ENCODE measurements around the gene PIGU.

Gene PIGU

GRCh38 chr20:34583544-34583943 lies 93.3 kb downstream of the PIGU start:
- no peak overlapping the region for H3K4me3 ChIP-seq (ENCODE audit: low read length)
- H2BK15ac ChIP-seq (replicated peaks; ENCODE audit: low read depth), result no peak overlapping the region
- no peaks in the 10 kb centered on the region for H3K79me1 ChIP-seq (ENCODE audit: low read length)
- H3K27me3 ChIP-seq (ENCODE audit: insufficient read depth, low read length, poor library complexity), result no peaks in the 10 kb centered on the region
- H4K8ac ChIP-seq (ENCODE audit: low read depth, low read length), result no peak overlapping the region
- no peaks in the 10 kb centered on the region for H3K36me3 ChIP-seq (ENCODE audit: control insufficient read depth, insufficient read depth, low read length)
- no peak overlapping the region for H3K9ac ChIP-seq (ENCODE audit: low read length)
- no peak overlapping the region for H3K27ac ChIP-seq (ENCODE audit: low read depth, low read length)
- H2BK5ac ChIP-seq (ENCODE audit: low read length), result no peak overlapping the region
- H3K4ac ChIP-seq (ENCODE audit: low read depth, low read length), result no peak overlapping the region
- H3K23ac ChIP-seq (ENCODE audit: low read length), result no peak overlapping the region
- no CpG with 5 or more reads among the region's 6 CpGs for WGBS (ENCODE audit: extremely low coverage, insufficient coverage, low lambda C conversion rate)
- H2AK5ac ChIP-seq (ENCODE audit: low read length), result no peak overlapping the region
- H3K18ac ChIP-seq (ENCODE audit: low read length), result no peak overlapping the region
- no peak overlapping the region for H2BK120ac ChIP-seq (ENCODE audit: low read depth, low read length)
- no peak overlapping the region for H3K56ac ChIP-seq (ENCODE audit: low read length)
- no peak for DNase-seq
- H3K79me2 ChIP-seq (ENCODE audit: control insufficient read depth, insufficient read depth, low read length), result no peaks in the 10 kb centered on the region
- H3K4me1 ChIP-seq (ENCODE audit: control insufficient read depth, low read depth, low read length), result no peaks in the 10 kb centered on the region
- no peak overlapping the region for H4K5ac ChIP-seq (ENCODE audit: low read length)
- no peak overlapping the region for H3K4me2 ChIP-seq (ENCODE audit: low read length)

GRCh38 chr20:34582911-34583310 lies 94.0 kb downstream of the PIGU start:
- H3K27me3 ChIP-seq (ENCODE audit: insufficient read depth, low read length, poor library complexity), result no peaks in the 10 kb centered on the region
- no peak overlapping the region for H3K23ac ChIP-seq (ENCODE audit: low read length)
- WGBS (ENCODE audit: extremely low coverage, insufficient coverage, low lambda C conversion rate), result no CpG with 5 or more reads among the region's 4 CpGs

GRCh38 chr20:34582221-34582620 lies 94.7 kb downstream of the PIGU start:
- Histone ChIP-seq H2AK5ac (ENCODE audit: low read length) (no peak overlapping the region), H4K8ac (ENCODE audit: low read depth, low read length) (no peak overlapping the region), H3K23ac (ENCODE audit: low read length) (no peak overlapping the region), H3K18ac (ENCODE audit: low read length) (no peak overlapping the region), H2BK15ac (replicated peaks; ENCODE audit: low read depth) (no peak overlapping the region), H3K4me2 (ENCODE audit: low read length) (no peak overlapping the region), H2BK5ac (ENCODE audit: low read length) (no peak overlapping the region), H3K79me1 (ENCODE audit: low read length) (no peaks in the 10 kb centered on the region), H3K79me2 (ENCODE audit: control insufficient read depth, insufficient read depth, low read length) (no peaks in the 10 kb centered on the region), H3K56ac (ENCODE audit: low read length) (no peak overlapping the region), H2BK120ac (ENCODE audit: low read depth, low read length) (no peak overlapping the region), H3K4me3 (ENCODE audit: low read length) (no peak overlapping the region), H3K4me1 (ENCODE audit: control insufficient read depth, low read depth, low read length) (no peaks in the 10 kb centered on the region), H3K36me3 (ENCODE audit: control insufficient read depth, insufficient read depth, low read length) (no peaks in the 10 kb centered on the region), H3K27ac (ENCODE audit: low read depth, low read length) (no peak overlapping the region), H3K27me3 (ENCODE audit: insufficient read depth, low read length, poor library complexity) (no peaks in the 10 kb centered on the region), H3K4ac (ENCODE audit: low read depth, low read length) (no peak overlapping the region), H3K9ac (ENCODE audit: low read length) (no peak overlapping the region), H4K5ac (ENCODE audit: low read length) (no peak overlapping the region)
- no peak for DNase-seq
- no CpG with 5 or more reads among the region's 4 CpGs for WGBS (ENCODE audit: extremely low coverage, insufficient coverage, low lambda C conversion rate)

More at GRCh38 chr20:34582911-34583310, 94.0 kb downstream of the PIGU start:
- Histone ChIP-seq H3K79me2 (ENCODE audit: control insufficient read depth, insufficient read depth, low read length) (no peaks in the 10 kb centered on the region), H4K5ac (ENCODE audit: low read length) (no peak overlapping the region), H3K27ac (ENCODE audit: low read depth, low read length) (no peak overlapping the region), H3K4ac (ENCODE audit: low read depth, low read length) (no peak overlapping the region), H3K4me1 (ENCODE audit: control insufficient read depth, low read depth, low read length) (no peaks in the 10 kb centered on the region), H3K4me2 (ENCODE audit: low read length) (no peak overlapping the region), H2BK120ac (ENCODE audit: low read depth, low read length) (no peak overlapping the region), H2AK5ac (ENCODE audit: low read length) (no peak overlapping the region), H4K8ac (ENCODE audit: low read depth, low read length) (no peak overlapping the region), H3K18ac (ENCODE audit: low read length) (no peak overlapping the region), H3K4me3 (ENCODE audit: low read length) (no peak overlapping the region), H3K36me3 (ENCODE audit: control insufficient read depth, insufficient read depth, low read length) (no peaks in the 10 kb centered on the region), H3K56ac (ENCODE audit: low read length) (no peak overlapping the region), H2BK15ac (replicated peaks; ENCODE audit: low read depth) (no peak overlapping the region), H3K79me1 (ENCODE audit: low read length) (no peaks in the 10 kb centered on the region), H2BK5ac (ENCODE audit: low read length) (no peak overlapping the region), H3K9ac (ENCODE audit: low read length) (no peak overlapping the region)
- DNase-seq, result no peak

- no peaks in the 10 kb centered on the region for H3K4me1 ChIP-seq (ENCODE audit: control insufficient read depth, low read depth, low read length)
- no peak overlapping the region for H3K56ac ChIP-seq (ENCODE audit: low read length)
- no CpG with 5 or more reads among the region's 11 CpGs for WGBS (ENCODE audit: extremely low coverage, insufficient coverage, low lambda C conversion rate)
- no peak overlapping the region for H3K4me2 ChIP-seq (ENCODE audit: low read length)
- no peak overlapping the region for H2BK120ac ChIP-seq (ENCODE audit: low read depth, low read length)
- H4K5ac ChIP-seq (ENCODE audit: low read length), result no peak overlapping the region
- no peak overlapping the region for H3K27ac ChIP-seq (ENCODE audit: low read depth, low read length)
- no peak overlapping the region for H3K4me3 ChIP-seq (ENCODE audit: low read length)
- no peak overlapping the region for H4K8ac ChIP-seq (ENCODE audit: low read depth, low read length)
- H3K36me3 ChIP-seq (ENCODE audit: control insufficient read depth, insufficient read depth, low read length), result no peaks in the 10 kb centered on the region
- no peak overlapping the region for H3K23ac ChIP-seq (ENCODE audit: low read length)
- H2BK15ac ChIP-seq (replicated peaks; ENCODE audit: low read depth), result no peak overlapping the region
- no peak overlapping the region for H2AK5ac ChIP-seq (ENCODE audit: low read length)
- peak; percentile 46 for DNase-seq
- H2BK5ac ChIP-seq (ENCODE audit: low read length), result no peak overlapping the region
- no peak overlapping the region for H3K4ac ChIP-seq (ENCODE audit: low read depth, low read length)
- no peak overlapping the region for H3K9ac ChIP-seq (ENCODE audit: low read length)
- no peaks in the 10 kb centered on the region for H3K79me1 ChIP-seq (ENCODE audit: low read length)
- H3K27me3 ChIP-seq (ENCODE audit: insufficient read depth, low read length, poor library complexity), result no peaks in the 10 kb centered on the region
- H3K18ac ChIP-seq (ENCODE audit: low read length), result no peak overlapping the region
- no peaks in the 10 kb centered on the region for H3K79me2 ChIP-seq (ENCODE audit: control insufficient read depth, insufficient read depth, low read length)
These were observed 95.3 kb downstream of the PIGU start for GRCh38 chr20:34581341-34582184.

GRCh38 chr20:34579979-34580940 lies 96.6 kb downstream of the PIGU start:
- Histone ChIP-seq H2AK5ac (ENCODE audit: low read length) (no peak overlapping the region), H2BK5ac (ENCODE audit: low read length) (no peak overlapping the region), H2BK15ac (replicated peaks; ENCODE audit: low read depth) (no peak overlapping the region), H3K79me1 (ENCODE audit: low read length) (no peaks in the 10 kb centered on the region), H4K8ac (ENCODE audit: low read depth, low read length) (no peak overlapping the region), H3K36me3 (ENCODE audit: control insufficient read depth, insufficient read depth, low read length) (no peaks in the 10 kb centered on the region), H3K4me2 (ENCODE audit: low read length) (no peak overlapping the region), H3K18ac (ENCODE audit: low read length) (no peak overlapping the region), H2BK120ac (ENCODE audit: low read depth, low read length) (no peak overlapping the region), H4K5ac (ENCODE audit: low read length) (no peak overlapping the region), H3K4me1 (ENCODE audit: control insufficient read depth, low read depth, low read length) (no peaks in the 10 kb centered on the region), H3K4me3 (ENCODE audit: low read length) (no peak overlapping the region), H3K56ac (ENCODE audit: low read length) (no peak overlapping the region), H3K27ac (ENCODE audit: low read depth, low read length) (no peak overlapping the region), H3K23ac (ENCODE audit: low read length) (no peak overlapping the region), H3K79me2 (ENCODE audit: control insufficient read depth, insufficient read depth, low read length) (no peaks in the 10 kb centered on the region), H3K27me3 (ENCODE audit: insufficient read depth, low read length, poor library complexity) (no peaks in the 10 kb centered on the region), H3K9ac (ENCODE audit: low read length) (no peak overlapping the region), H3K4ac (ENCODE audit: low read depth, low read length) (no peak overlapping the region)
- no peak for DNase-seq
- no CpG with 5 or more reads among the region's 7 CpGs for WGBS (ENCODE audit: extremely low coverage, insufficient coverage, low lambda C conversion rate)

Data from mesendoderm (in vitro differentiated cells).